Sigmoid colon (tissue), 7 donors: ENCODE measurements around the gene MOV10. TPM values are rescaled to one million over a fixed set of nuclear protein-coding genes. Genes with fewer than 3 reads are reported as not detected.

ENCODE experiments used
- DNase-seq: peaks from one replicate; pipeline ENCODE4 v3.0.0-alpha.2; 2019
- H3K27ac ChIP-seq, 4 donors: fragments of 200-600 bp; sonication (generic); one replicate each; pipeline ENCODE4 v1.5.1; 2016 to 2019; ENCODE audit warnings: mild to moderate bottlenecking in 1 of 4
- H3K27me3 ChIP-seq, 3 donors: fragments of 200-600 bp; sonication (generic); one replicate each; pipeline ENCODE4 v1.5.1; 2019; ENCODE audit warnings: mild to moderate bottlenecking in 1 of 3
- H3K36me3 ChIP-seq, 4 donors: fragments of 200-600 bp; sonication (generic); one replicate each; pipeline ENCODE4 v1.5.1; 2016 to 2019
- H3K4me1 ChIP-seq, 4 donors: fragments of 200-600 bp; sonication (generic); one replicate each; pipeline ENCODE4 v1.5.1; 2017 to 2019
- H3K4me3 ChIP-seq, 4 donors: fragments of 200-600 bp; sonication (generic); one replicate each; pipeline ENCODE4 v1.5.1; 2017 to 2019; ENCODE audit warnings: mild to moderate bottlenecking in 2 of 4, moderate library complexity in 1 of 4
- H3K9me3 ChIP-seq, 4 donors: fragments of 200-600 bp in 3 of 4; sonication (generic) in 3 of 4; one replicate each; pipeline versions ENCODE4 v1.5.1 to v1.6.1; 2013 to 2019
- EP300 ChIP-seq, 4 donors: sonication (generic); formaldehyde crosslinking; IDR thresholded peaks; one replicate each; pipeline ENCODE4 v1.6.1; 2017; ENCODE audit warnings: antibody characterized with exemption in 4 of 4
- POLR2A ChIP-seq, 2 donors: fragments of 450-650 bp; IDR thresholded peaks; one replicate each; pipeline ENCODE4 v1.6.1; 2016; ENCODE audit warnings: antibody characterized with exemption in 2 of 2, mild to moderate bottlenecking in 2 of 2, moderate library complexity in 2 of 2
- POLR2AphosphoS5 ChIP-seq, 4 donors: sonication (generic); formaldehyde crosslinking; IDR thresholded peaks; one replicate each; pipeline ENCODE4 v1.6.1; 2017; ENCODE audit warnings: antibody characterized with exemption in 4 of 4
- WGBS, 2 donors: extraction: QIAGEN DNeasy Blood & Tissue Kit; methylation state at CpG; one replicate each; pipeline ENCODE4 v1.1.7; 2013; 5-methylcytosine and 5-hydroxymethylcytosine counted together
- intact Hi-C: fragments of 100-400 bp; cut with DNase I; formaldehyde crosslinking; loops from one replicate; pipeline ENCODE4 v1.15.1; 2023
- polyA plus RNA-seq, 3 donors: library from polyadenylated mRNA; stranded (reverse); fragments of 200-250 nt; gene quantifications; one replicate each; pipeline ENCODE4 v1.2.3, GENCODE V29; 2013
- total RNA-seq, 4 donors: library from RNA; depleted of rRNA; stranded (reverse); fragments of >200 nt; gene quantifications; one replicate each; pipeline ENCODE4 v1.1.0, GENCODE V29; 2016
- TF ChIP-seq, protein P1 (sequence below), 4 experiments: fragments of 450-650 bp in 3 of 4; fragments of 200-600 bp in 1 of 4; IDR thresholded peaks; one replicate each; pipeline ENCODE4 v1.5.1; 2016 to 2019; ENCODE audit warnings: antibody characterized with exemption in 4 of 4, mild to moderate bottlenecking in 3 of 4, moderate library complexity in 2 of 4
- donor health status: healthy with polysubstance abuse.
- donor health status: Bipolar disorder and iron deficiency.
- donor health status: healthy.

The MOV10 gene
- total and polyA plus RNA-seq, 7 donors: 16.5 to 60.1 (median 28.8) TPM

DNA sequence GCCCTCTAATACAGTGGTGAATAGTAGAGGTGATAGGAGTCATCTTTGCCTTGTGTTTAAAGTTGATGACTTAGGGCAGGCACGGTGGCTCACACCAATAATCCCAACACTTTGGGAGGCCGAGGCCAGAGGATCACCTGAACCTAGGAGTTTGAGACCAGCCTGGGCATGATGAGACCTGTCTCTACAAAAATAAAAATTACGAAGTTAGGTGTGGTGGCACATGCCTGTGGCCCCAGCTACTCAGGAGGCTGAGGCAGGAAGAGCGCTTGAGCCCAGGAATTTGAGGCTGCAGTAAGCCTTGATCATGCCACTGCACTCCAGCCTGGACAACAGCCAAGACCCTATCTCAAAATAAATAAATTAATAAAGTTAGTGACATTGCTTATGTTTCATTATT, 28.2 kb upstream of the MOV10 start:
- WGBS, 2 donors: 95 to 96% methylated on average over 4 of the region's 4 CpGs
- Histone ChIP-seq H3K36me3 (peaks cover 0 to 38% (median 1%) of the 10 kb centered on the region in 4 donors), H3K27ac (no peak overlapping the region), H3K4me1 (no peaks in the 10 kb centered on the region), H3K4me3 (no peak overlapping the region), H3K27me3 (no peaks in the 10 kb centered on the region), H3K9me3 (no peaks in the 10 kb centered on the region)
- intact Hi-C loops: no loop called here
- no peak for DNase-seq
- TF ChIP-seq, protein P1, sequence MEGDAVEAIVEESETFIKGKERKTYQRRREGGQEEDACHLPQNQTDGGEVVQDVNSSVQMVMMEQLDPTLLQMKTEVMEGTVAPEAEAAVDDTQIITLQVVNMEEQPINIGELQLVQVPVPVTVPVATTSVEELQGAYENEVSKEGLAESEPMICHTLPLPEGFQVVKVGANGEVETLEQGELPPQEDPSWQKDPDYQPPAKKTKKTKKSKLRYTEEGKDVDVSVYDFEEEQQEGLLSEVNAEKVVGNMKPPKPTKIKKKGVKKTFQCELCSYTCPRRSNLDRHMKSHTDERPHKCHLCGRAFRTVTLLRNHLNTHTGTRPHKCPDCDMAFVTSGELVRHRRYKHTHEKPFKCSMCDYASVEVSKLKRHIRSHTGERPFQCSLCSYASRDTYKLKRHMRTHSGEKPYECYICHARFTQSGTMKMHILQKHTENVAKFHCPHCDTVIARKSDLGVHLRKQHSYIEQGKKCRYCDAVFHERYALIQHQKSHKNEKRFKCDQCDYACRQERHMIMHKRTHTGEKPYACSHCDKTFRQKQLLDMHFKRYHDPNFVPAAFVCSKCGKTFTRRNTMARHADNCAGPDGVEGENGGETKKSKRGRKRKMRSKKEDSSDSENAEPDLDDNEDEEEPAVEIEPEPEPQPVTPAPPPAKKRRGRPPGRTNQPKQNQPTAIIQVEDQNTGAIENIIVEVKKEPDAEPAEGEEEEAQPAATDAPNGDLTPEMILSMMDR (IDR thresholded peaks at IDR 0.05): no peak
- TF ChIP-seq EP300 (IDR thresholded peaks at IDR 0.05): no peak
- TF ChIP-seq POLR2A (IDR thresholded peaks at IDR 0.05): no peak
- no peak for TF ChIP-seq POLR2AphosphoS5 (IDR thresholded peaks at IDR 0.05)

DNA sequence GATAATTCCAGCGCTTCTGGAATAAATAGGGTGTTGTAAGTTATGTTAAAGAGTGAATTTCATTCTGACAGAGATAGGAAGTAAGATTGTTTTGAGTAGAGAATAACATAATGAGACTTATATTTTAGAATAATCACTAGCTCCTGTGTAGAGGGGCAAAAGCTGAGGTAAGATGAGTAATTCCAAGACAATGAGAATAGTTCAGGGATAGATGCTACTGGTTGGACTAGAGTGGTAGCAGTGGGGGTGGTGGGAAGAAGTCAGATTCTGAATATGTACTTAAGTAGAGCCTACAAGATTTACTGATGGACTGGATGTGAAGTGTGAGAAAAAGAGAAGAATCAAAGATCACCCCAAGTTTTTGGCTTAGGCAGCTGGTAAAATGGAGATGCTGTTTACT, 23.3 kb upstream of the MOV10 start:
- TF ChIP-seq, protein P1 (IDR thresholded peaks at IDR 0.05): no peak
- TF ChIP-seq POLR2A (IDR thresholded peaks at IDR 0.05) (no peak), POLR2AphosphoS5 (IDR thresholded peaks at IDR 0.05) (no peak), EP300 (IDR thresholded peaks at IDR 0.05) (no peak)
- peaks cover 0 to 77% (median 1%) of the 10 kb centered on the region in 4 donors for H3K36me3 ChIP-seq
- no peaks in the 10 kb centered on the region for H3K27me3 ChIP-seq
- no peak overlapping the region for H3K27ac ChIP-seq
- H3K9me3 ChIP-seq: no peaks in the 10 kb centered on the region
- intact Hi-C loops: no loop called here
- WGBS, 2 donors: 95 to 99% methylated on average over 1 of the region's 1 CpG
- no peak overlapping the region for H3K4me3 ChIP-seq
- no peaks in the 10 kb centered on the region for H3K4me1 ChIP-seq
- no peak for DNase-seq

DNA sequence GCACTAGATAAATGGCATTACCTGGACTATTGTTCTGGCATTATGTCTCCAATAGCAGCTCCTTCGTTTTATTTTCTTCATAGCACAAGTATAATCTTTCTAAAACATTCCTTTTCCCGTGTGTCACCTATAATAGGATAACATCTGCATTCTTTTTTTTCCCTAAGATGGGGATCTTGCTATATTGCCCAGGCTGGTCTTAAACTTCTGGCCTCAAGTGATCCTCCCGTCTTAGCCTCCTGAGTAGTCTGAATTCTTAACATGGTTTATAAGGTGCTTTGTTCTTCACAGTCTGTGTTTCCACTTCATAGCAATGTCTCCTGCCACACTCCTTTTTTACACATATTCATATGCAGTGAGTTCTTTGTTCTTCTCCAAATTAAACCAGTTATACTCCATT, 8.6 kb upstream of the MOV10 start:
- 78 to 79% methylated on average over 3 of the region's 3 CpGs for WGBS, 2 donors
- Histone ChIP-seq H3K9me3 (no peaks in the 10 kb centered on the region), H3K36me3 (peaks cover 0 to 91% (median 37%) of the 10 kb centered on the region in 4 donors), H3K27me3 (no peaks in the 10 kb centered on the region), H3K27ac (no peak overlapping the region), H3K4me1 (no peaks in the 10 kb centered on the region), H3K4me3 (no peak overlapping the region)
- intact Hi-C loops: no loop called here
- DNase-seq: no peak
- TF ChIP-seq EP300 (IDR thresholded peaks at IDR 0.05): no peak

DNA sequence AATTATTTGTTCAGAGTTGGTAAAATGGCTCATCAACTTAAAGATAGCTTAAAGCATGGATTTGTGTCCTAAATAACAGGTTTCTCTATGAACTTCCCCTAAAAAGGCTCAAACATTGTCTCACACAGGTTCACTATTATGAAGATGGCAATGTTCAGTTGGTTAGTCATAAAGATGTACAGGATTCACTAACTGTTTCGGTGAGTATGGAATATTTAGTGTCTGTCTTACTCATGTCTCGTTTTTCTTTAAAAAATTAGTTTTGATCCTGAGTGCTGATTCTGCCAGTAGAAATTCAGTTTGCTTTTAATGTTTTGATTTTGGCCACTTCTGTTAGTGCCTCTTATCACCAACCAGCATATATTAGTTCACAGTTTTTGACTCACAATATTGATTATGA, 7.5 kb upstream of the MOV10 start:
- 87 to 91% methylated on average over 2 of the region's 2 CpGs for WGBS, 2 donors
- Histone ChIP-seq H3K36me3 (peaks cover 0 to 91% (median 30%) of the 10 kb centered on the region in 4 donors), H3K27ac (no peak overlapping the region), H3K27me3 (no peaks in the 10 kb centered on the region), H3K9me3 (no peaks in the 10 kb centered on the region), H3K4me1 (no peaks in the 10 kb centered on the region), H3K4me3 (no peak overlapping the region)
- TF ChIP-seq, protein P1 (IDR thresholded peaks at IDR 0.05): no peak
- DNase-seq: no peak
- intact Hi-C loops: no loop called here

DNA sequence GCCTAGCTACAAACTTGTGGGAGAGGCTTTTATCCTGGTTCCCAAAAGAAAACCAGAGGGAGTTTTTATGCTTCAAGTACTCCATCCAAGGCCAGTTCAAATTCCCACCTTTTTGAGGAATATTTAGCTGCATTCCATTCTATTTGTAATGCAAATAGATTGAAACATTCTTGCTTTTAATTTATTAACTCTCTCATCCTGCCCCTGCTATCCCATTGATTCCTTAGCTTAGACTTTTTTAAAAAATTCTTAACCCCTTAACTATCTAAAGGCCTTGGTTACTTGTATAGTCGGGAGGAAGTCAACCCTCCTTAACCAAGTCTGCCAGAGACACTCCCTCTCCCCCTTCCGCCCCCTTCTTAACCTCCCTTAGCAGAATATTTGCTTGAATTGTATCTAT, 2.5 kb upstream of the MOV10 start:
- Histone ChIP-seq H3K27ac (no peak overlapping the region), H3K9me3 (no peaks in the 10 kb centered on the region), H3K4me1 (peaks cover 0 to 24% (median 21%) of the 10 kb centered on the region in 4 donors), H3K36me3 (peaks cover 0 to 48% (median 16%) of the 10 kb centered on the region in 4 donors), H3K27me3 (no peaks in the 10 kb centered on the region), H3K4me3 (no peak overlapping the region)
- intact Hi-C loops: no loop called here
- no peak for DNase-seq
- no peak for TF ChIP-seq POLR2AphosphoS5 (IDR thresholded peaks at IDR 0.05)
- TF ChIP-seq, protein P1 (IDR thresholded peaks at IDR 0.05): no peak
- TF ChIP-seq EP300 (IDR thresholded peaks at IDR 0.05): no peak
- no peak for TF ChIP-seq POLR2A (IDR thresholded peaks at IDR 0.05)
- WGBS, 2 donors: 85 to 89% methylated on average over 2 of the region's 2 CpGs
